ENCODE data around the gene ACSL5.

Gene ACSL5

DNA sequence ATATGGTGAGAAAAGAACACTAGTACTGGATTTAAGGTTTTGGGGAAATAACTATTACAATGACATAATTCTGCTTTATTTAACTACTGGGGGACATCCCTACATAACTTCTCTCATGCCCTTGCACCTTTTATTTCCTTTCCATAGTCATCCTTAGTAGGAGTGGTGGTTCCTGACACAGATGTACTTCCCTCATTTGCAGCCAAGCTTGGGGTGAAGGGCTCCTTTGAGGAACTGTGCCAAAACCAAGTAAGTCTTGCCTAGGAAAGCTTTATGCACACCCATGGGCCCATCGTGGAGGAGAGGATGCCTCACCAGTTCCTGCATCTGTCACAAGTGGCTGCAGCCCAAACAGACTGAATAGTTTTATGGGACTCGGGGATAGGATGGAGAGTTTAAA is 52.2 kb downstream of the ACSL5 start:
- Histone ChIP-seq H3K9ac (ENCODE audit: low read depth, low read length) (no peak overlapping the region), H3K9me3 (ENCODE audit: insufficient read depth, low read depth, low read length) (no peaks in the 10 kb centered on the region), H3K27ac (ENCODE audit: low read depth, low read length) (no peak overlapping the region), H3K36me3 (ENCODE audit: insufficient read depth, low read length) (peaks cover 13% of the 10 kb centered on the region), H3K4me1 (ENCODE audit: insufficient read depth, low read length) (no peaks in the 10 kb centered on the region), H3K27me3 (ENCODE audit: insufficient read depth, low read length) (no peaks in the 10 kb centered on the region), H3K4me3 (ENCODE audit: low read length) (no peak overlapping the region)
- WGBS, result 72% methylated on average over 2 of the region's 2 CpGs

- Histone ChIP-seq H3K4me1 (ENCODE audit: insufficient read depth, low read length) (no peaks in the 10 kb centered on the region), H3K27ac (ENCODE audit: low read depth, low read length) (no peak overlapping the region), H3K9ac (ENCODE audit: low read depth, low read length) (no peak overlapping the region), H3K4me3 (ENCODE audit: low read length) (no peak overlapping the region), H3K27me3 (ENCODE audit: insufficient read depth, low read length) (no peaks in the 10 kb centered on the region), H3K36me3 (ENCODE audit: insufficient read depth, low read length) (peaks cover 43% of the 10 kb centered on the region), H3K9me3 (ENCODE audit: insufficient read depth, low read depth, low read length) (no peaks in the 10 kb centered on the region)
- WGBS, result 81% methylated on average over 3 of the region's 3 CpGs
Measured at GRCh38 chr10:112429147-112429546, 55.2 kb downstream of the ACSL5 start.

DNA sequence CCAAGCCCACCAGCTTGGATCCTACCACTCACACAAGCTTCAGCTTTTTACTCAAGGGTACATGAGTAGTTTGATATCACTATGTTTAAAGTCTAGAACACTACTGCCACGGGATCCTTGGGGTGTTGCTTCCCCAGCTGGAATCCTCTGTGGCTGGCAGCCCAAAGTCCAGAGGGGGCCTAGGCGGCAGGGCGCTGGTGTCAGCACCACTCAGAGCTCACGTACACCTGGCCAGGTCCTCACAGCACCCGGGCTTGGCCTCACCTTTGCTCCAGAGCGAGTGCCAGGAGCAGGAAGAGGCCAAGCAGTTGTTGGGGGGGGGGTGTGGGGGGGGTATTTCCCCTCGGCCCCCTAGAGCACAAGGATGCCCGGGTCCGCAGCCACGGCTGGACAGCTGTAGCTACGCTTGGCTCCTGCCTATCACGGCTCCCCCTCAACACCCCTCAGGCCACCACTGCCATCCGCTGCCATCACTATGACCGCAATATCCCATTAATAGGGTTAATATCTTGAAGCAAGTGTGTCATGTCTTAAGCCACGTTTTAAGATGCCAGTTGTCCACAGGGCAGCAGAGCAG is 55.8 kb downstream of the ACSL5 start:
- Histone ChIP-seq H3K9me3 (ENCODE audit: insufficient read depth, low read depth, low read length) (no peaks in the 10 kb centered on the region), H3K9ac (ENCODE audit: low read depth, low read length) (no peak overlapping the region), H3K4me3 (ENCODE audit: low read length) (no peak overlapping the region), H3K27ac (ENCODE audit: low read depth, low read length) (no peak overlapping the region), H3K36me3 (ENCODE audit: insufficient read depth, low read length) (peaks cover 49% of the 10 kb centered on the region), H3K4me1 (ENCODE audit: insufficient read depth, low read length) (no peaks in the 10 kb centered on the region), H3K27me3 (ENCODE audit: insufficient read depth, low read length) (no peaks in the 10 kb centered on the region)
- 97% methylated on average over 14 of the region's 15 CpGs for WGBS

DNA sequence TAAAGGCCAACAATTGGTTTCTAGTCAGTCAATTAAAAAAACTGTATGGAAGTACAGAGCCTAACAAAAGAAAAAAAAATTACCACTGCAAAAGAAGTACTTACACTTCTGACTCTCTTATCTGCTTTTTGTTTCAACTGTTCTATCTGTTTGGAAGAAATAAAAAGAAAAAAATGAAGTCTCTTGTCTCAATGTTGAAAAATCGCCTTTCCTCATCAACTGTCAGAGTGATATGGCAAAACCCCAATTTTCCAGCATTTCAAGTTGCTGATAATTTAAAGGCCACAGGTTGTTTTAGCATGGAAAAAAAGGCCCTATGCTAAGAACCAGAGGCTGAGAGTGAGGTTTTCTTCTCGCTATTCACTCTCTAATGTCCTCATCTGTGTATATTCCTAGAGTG is 59.2 kb downstream of the ACSL5 start:
- Histone ChIP-seq H3K9ac (ENCODE audit: low read depth, low read length) (no peak overlapping the region), H3K36me3 (ENCODE audit: insufficient read depth, low read length) (peaks cover 78% of the 10 kb centered on the region), H3K4me1 (ENCODE audit: insufficient read depth, low read length) (no peaks in the 10 kb centered on the region), H3K27ac (ENCODE audit: low read depth, low read length) (no peak overlapping the region), H3K9me3 (ENCODE audit: insufficient read depth, low read depth, low read length) (no peaks in the 10 kb centered on the region), H3K4me3 (ENCODE audit: low read length) (no peak overlapping the region), H3K27me3 (ENCODE audit: insufficient read depth, low read length) (no peaks in the 10 kb centered on the region)
- WGBS, result 96% methylated on average over 2 of the region's 2 CpGs

GRCh38 chr10:112434988-112435619 is 61.2 kb downstream of the ACSL5 start:
- H3K4me1 ChIP-seq (ENCODE audit: insufficient read depth, low read length), result no peaks in the 10 kb centered on the region
- no peak overlapping the region for H3K4me3 ChIP-seq (ENCODE audit: low read length)
- H3K27ac ChIP-seq (ENCODE audit: low read depth, low read length), result no peak overlapping the region
- no peak overlapping the region for H3K9ac ChIP-seq (ENCODE audit: low read depth, low read length)
- 100% methylated on average over 2 of the region's 2 CpGs for WGBS
- H3K27me3 ChIP-seq (ENCODE audit: insufficient read depth, low read length), result no peaks in the 10 kb centered on the region
- H3K36me3 ChIP-seq (ENCODE audit: insufficient read depth, low read length), result peaks cover 94% of the 10 kb centered on the region
- H3K9me3 ChIP-seq (ENCODE audit: insufficient read depth, low read depth, low read length), result no peaks in the 10 kb centered on the region

DNA sequence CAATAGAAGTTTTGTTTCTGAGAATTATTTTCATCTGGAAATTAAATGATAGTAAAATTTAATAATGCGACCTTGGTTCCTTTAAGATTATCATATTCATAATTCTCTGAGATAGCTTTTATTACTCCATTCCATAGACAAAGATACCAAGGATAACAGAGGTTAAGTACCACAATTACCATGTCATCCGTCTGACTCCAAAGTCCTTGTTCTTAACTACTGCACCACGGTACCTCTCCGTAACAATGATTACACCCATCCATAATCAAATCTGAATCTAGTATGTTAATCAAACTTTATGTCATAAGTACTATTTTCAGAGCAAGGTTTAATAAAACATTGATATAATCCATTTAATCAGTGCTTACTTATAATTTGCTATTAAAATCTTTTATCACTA is 64.4 kb downstream of the ACSL5 start:
- peaks cover 92% of the 10 kb centered on the region for H3K36me3 ChIP-seq (ENCODE audit: insufficient read depth, low read length)
- WGBS, result 94% methylated on average over 4 of the region's 4 CpGs

DNA sequence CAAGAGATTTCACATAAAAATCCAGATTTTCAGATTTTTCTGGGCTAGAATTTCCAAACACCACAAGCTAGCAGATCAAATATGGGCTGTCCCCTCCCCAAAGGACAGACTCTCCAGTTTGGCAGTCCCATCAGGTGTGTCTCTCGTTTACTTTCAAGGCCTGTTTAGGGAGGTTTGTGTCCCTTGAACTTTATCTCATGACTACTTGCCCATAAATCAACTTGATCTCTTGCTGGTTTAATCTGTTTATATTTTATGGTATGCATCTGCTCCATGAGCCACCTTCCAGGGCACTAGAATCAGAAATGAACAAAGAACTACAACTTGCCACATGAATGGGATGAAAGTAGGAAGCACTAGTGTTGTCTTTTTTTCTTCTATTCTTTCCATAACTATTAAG is 67.6 kb downstream of the ACSL5 start:
- H3K9me3 ChIP-seq (ENCODE audit: insufficient read depth, low read depth, low read length), result no peaks in the 10 kb centered on the region
- 86% methylated on average over 1 of the region's 1 CpG for WGBS
- H3K27me3 ChIP-seq (ENCODE audit: insufficient read depth, low read length), result no peaks in the 10 kb centered on the region
- H3K27ac ChIP-seq (ENCODE audit: low read depth, low read length), result no peak overlapping the region
- peaks cover 5% of the 10 kb centered on the region; the same call in 1 of the 2 replicates for H3K4me1 ChIP-seq (ENCODE audit: insufficient read depth, low read length)
- no peak overlapping the region for H3K4me3 ChIP-seq (ENCODE audit: low read length)
- no peak overlapping the region for H3K9ac ChIP-seq (ENCODE audit: low read depth, low read length)
- H3K36me3 ChIP-seq (ENCODE audit: insufficient read depth, low read length), result peaks cover 87% of the 10 kb centered on the region

More for the DNA sequence above, 64.4 kb downstream of the ACSL5 start:
- Histone ChIP-seq H3K9me3 (ENCODE audit: insufficient read depth, low read depth, low read length) (no peaks in the 10 kb centered on the region), H3K27ac (ENCODE audit: low read depth, low read length) (no peak overlapping the region), H3K27me3 (ENCODE audit: insufficient read depth, low read length) (no peaks in the 10 kb centered on the region), H3K9ac (ENCODE audit: low read depth, low read length) (no peak overlapping the region), H3K4me1 (ENCODE audit: insufficient read depth, low read length) (no peaks in the 10 kb centered on the region), H3K4me3 (ENCODE audit: low read length) (no peak overlapping the region)

DNA sequence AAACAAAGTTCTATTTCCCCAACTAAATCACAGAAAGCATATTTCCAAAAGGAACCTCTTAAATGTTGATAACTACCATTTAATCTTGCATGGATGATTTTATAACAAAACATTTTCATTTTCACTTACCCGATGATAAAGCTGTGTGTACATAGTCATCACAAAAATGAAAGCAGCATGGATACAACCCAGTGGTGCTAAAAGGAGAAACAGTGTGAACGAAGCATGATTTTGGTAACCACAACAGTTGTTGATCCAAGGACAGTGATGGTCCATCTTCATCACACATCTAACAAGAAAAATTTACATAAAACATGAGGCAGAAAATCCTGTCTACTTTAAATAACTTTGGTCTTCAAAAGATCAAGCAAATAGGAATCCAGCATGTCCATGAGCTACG is 68.1 kb downstream of the ACSL5 start:
- H3K36me3 ChIP-seq (ENCODE audit: insufficient read depth, low read length), result peaks cover 82% of the 10 kb centered on the region
- WGBS, result over 99% methylated on average over 3 of the region's 3 CpGs
- H3K27ac ChIP-seq (ENCODE audit: low read depth, low read length), result no peak overlapping the region
- no peaks in the 10 kb centered on the region for H3K27me3 ChIP-seq (ENCODE audit: insufficient read depth, low read length)
- H3K4me3 ChIP-seq (ENCODE audit: low read length), result no peak overlapping the region
- H3K4me1 ChIP-seq (ENCODE audit: insufficient read depth, low read length), result peaks cover 5% of the 10 kb centered on the region; the same call in 1 of the 2 replicates
- no peaks in the 10 kb centered on the region for H3K9me3 ChIP-seq (ENCODE audit: insufficient read depth, low read depth, low read length)
- no peak overlapping the region for H3K9ac ChIP-seq (ENCODE audit: low read depth, low read length)

DNA sequence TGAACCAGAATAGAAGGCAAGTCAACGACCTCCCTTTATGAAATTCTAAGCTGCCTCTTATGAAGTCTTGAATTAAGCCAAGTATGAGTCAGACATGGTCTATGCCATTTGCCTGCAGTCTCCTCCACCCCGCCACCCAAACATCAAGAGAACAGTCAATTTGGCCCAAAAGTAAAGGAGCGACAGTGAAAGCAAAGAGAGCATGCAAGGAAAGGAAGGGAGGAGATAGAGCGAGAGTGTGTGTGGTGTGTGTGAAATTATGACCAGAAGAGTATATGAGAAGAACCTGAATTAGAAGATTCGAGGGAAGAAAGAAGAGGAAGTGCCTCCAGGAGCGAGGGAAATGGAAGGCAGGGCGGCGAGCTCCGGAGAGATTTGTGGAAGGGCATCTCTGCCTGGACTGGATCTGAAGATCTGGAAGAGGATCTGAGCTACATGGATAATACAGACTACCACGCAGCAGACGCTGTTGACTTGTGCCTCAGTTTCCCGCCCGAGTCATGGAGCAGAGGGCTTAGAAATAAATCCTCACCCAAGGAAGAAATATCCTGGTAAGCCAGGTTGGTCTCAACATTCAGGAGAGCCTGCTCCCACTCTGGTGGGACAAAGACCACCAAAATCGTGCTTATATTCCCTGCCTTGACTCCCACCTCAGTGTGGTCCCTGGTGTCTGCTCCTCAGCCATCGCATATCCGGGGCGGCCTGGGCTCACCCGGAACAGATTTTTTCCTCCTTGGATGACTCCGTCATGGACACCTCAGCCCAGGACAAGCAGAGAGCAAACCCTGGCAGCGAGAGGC is 72.3 kb downstream of the ACSL5 start:
- peak overlapping the region; percentile 97 for H3K9ac ChIP-seq (ENCODE audit: low read depth, low read length)
- no peaks in the 10 kb centered on the region for H3K9me3 ChIP-seq (ENCODE audit: insufficient read depth, low read depth, low read length)
- no peaks in the 10 kb centered on the region for H3K27me3 ChIP-seq (ENCODE audit: insufficient read depth, low read length)
- peaks cover 11% of the 10 kb centered on the region; the same call in 1 of the 2 replicates for H3K4me1 ChIP-seq (ENCODE audit: insufficient read depth, low read length)
- peak overlapping the region; percentile 92 for H3K4me3 ChIP-seq (ENCODE audit: low read length)
- peaks cover 47% of the 10 kb centered on the region for H3K36me3 ChIP-seq (ENCODE audit: insufficient read depth, low read length)
- peak overlapping the region; percentile 91; the same call in 1 of the 2 replicates for H3K27ac ChIP-seq (ENCODE audit: low read depth, low read length)
- 8% methylated on average over 20 of the region's 20 CpGs for WGBS

GRCh38 chr10:112446855-112447619 is 73.1 kb downstream of the ACSL5 start, which contains the start of the genes VTI1A and ZDHHC6:
VTI1A (plus strand) TSS chr10:112447215; CDS start chr10:112447374, 159 bp downstream.
ZDHHC6 (minus strand) TSS chr10:112446914; CDS start chr10:112445436, 1,478 bp downstream.
- Histone ChIP-seq H3K36me3 (ENCODE audit: insufficient read depth, low read length) (peaks cover 40% of the 10 kb centered on the region), H3K9me3 (ENCODE audit: insufficient read depth, low read depth, low read length) (no peaks in the 10 kb centered on the region), H3K9ac (ENCODE audit: low read depth, low read length) (peak within 1 kb of the TSS; percentile 97), H3K27me3 (ENCODE audit: insufficient read depth, low read length) (no peaks in the 10 kb centered on the region), H3K27ac (ENCODE audit: low read depth, low read length) (peak within 1 kb of the TSS; percentile 91), H3K4me1 (ENCODE audit: insufficient read depth, low read length) (peaks cover 11% of the 10 kb centered on the region; the same call in 1 of the 2 replicates), H3K4me3 (ENCODE audit: low read length) (peak within 1 kb of the TSS; percentile 92)
- under 1% methylated on average over 59 of the region's 59 CpGs for WGBS
